Muscle layer of colon (tissue), 2 donors: ENCODE data around the gene UBP1.
A peak's percentile ranks its signal among the peaks of the same experiment; 100 is the strongest.
"Not testable (repeated sequence)": the region's sequence is repeated elsewhere in the genome, so short reads cannot be mapped to it uniquely, and the experiment has no call there.

Experiments used
- H3K27ac ChIP-seq: one replicate; pipeline ENCODE4 v1.7.0; 2013; ENCODE audit warnings: low read depth, mild to moderate bottlenecking, low read length, moderate library complexity
- H3K27me3 ChIP-seq, 2 donors: one replicate each; pipeline ENCODE4 v1.7.0; 2013; ENCODE audit warnings: low read length in 2 of 2, mild to moderate bottlenecking in 2 of 2; ENCODE audit not compliant: insufficient read depth in 2 of 2, control insufficient read depth in 1 of 2
- H3K36me3 ChIP-seq: one replicate; pipeline ENCODE4 v1.7.0; 2013; ENCODE audit warnings: mild to moderate bottlenecking, low read length; ENCODE audit not compliant: insufficient read depth
- H3K4me1 ChIP-seq: one replicate; pipeline ENCODE4 v1.7.0; 2013; ENCODE audit warnings: mild to moderate bottlenecking, low read length; ENCODE audit not compliant: insufficient read depth
- H3K4me3 ChIP-seq, 2 donors: one replicate each; pipeline ENCODE4 v1.7.0; 2013; ENCODE audit warnings: low read length in 2 of 2, low read depth in 1 of 2, mild to moderate bottlenecking in 1 of 2, moderate library complexity in 1 of 2
- H3K9ac ChIP-seq: one replicate; pipeline ENCODE4 v1.7.0; 2013; ENCODE audit warnings: low read length
- H3K9me3 ChIP-seq: one replicate; pipeline ENCODE4 v1.7.0; 2013; ENCODE audit warnings: mild to moderate bottlenecking, low read length
- donor health status: abdominal sarcoma.
- donor health status: Adenocarcinoma of cecum.

Gene UBP1

GRCh38 chr3:33440328-33441224 is at the start of gene UBP1:
Gene UBP1, minus strand, starts transcription at chr3:33440405. Its CDS starts 557 bp downstream, at chr3:33439848.
- Histone ChIP-seq H3K27me3 (no peaks in the 10 kb centered on the region), H3K4me3 (peak within 1 kb of the TSS; percentile 93 to 97), H3K9me3 (no peaks in the 10 kb centered on the region), H3K4me1 (peaks cover 35% of the 10 kb centered on the region), H3K27ac (peak within 1 kb of the TSS; percentile 98), H3K36me3 (no peaks in the 10 kb centered on the region), H3K9ac (peak within 1 kb of the TSS; percentile 92)

- no peak overlapping the region for H3K4me3 ChIP-seq
- H3K4me1 ChIP-seq, result no peaks in the 10 kb centered on the region
- H3K27ac ChIP-seq, result no peak overlapping the region
- no peaks in the 10 kb centered on the region for H3K36me3 ChIP-seq
- H3K9ac ChIP-seq, result no peak overlapping the region
- H3K27me3 ChIP-seq, result no peaks in the 10 kb centered on the region
- no peaks in the 10 kb centered on the region for H3K9me3 ChIP-seq
Observed at GRCh38 chr3:33488683-33489082, 48.5 kb upstream of the UBP1 start.

GRCh38 chr3:33488246-33488645 is 48.0 kb upstream of the UBP1 start:
- Histone ChIP-seq H3K4me1 (no peaks in the 10 kb centered on the region), H3K9ac (no peak overlapping the region), H3K27me3 (no peaks in the 10 kb centered on the region), H3K27ac (no peak overlapping the region), H3K9me3 (no peaks in the 10 kb centered on the region), H3K36me3 (no peaks in the 10 kb centered on the region), H3K4me3 (no peak overlapping the region)

- Histone ChIP-seq H3K4me3 (no peak overlapping the region), H3K27ac (no peak overlapping the region), H3K36me3 (no peaks in the 10 kb centered on the region), H3K4me1 (no peaks in the 10 kb centered on the region), H3K9ac (no peak overlapping the region), H3K27me3 (no peaks in the 10 kb centered on the region), H3K9me3 (no peaks in the 10 kb centered on the region)
Observed at GRCh38 chr3:33482111-33482521, 41.9 kb upstream of the UBP1 start.

GRCh38 chr3:33474896-33475295 is 34.7 kb upstream of the UBP1 start:
- Histone ChIP-seq H3K27me3 (no peaks in the 10 kb centered on the region), H3K9me3 (no peaks in the 10 kb centered on the region), H3K4me1 (no peaks in the 10 kb centered on the region), H3K36me3 (no peaks in the 10 kb centered on the region), H3K4me3 (no peak overlapping the region), H3K9ac (no peak overlapping the region), H3K27ac (no peak overlapping the region)

GRCh38 chr3:33473813-33474212 is 33.6 kb upstream of the UBP1 start:
- Histone ChIP-seq H3K9me3 (no peaks in the 10 kb centered on the region), H3K9ac (no peak overlapping the region), H3K27me3 (no peaks in the 10 kb centered on the region), H3K4me1 (no peaks in the 10 kb centered on the region), H3K36me3 (no peaks in the 10 kb centered on the region), H3K4me3 (no peak overlapping the region), H3K27ac (no peak overlapping the region)

GRCh38 chr3:33467786-33468185 is 27.6 kb upstream of the UBP1 start:
- Histone ChIP-seq H3K4me3 (no peak overlapping the region), H3K36me3 (peaks cover 5% of the 10 kb centered on the region), H3K27ac (no peak overlapping the region), H3K9me3 (no peaks in the 10 kb centered on the region), H3K27me3 (no peaks in the 10 kb centered on the region), H3K4me1 (no peaks in the 10 kb centered on the region), H3K9ac (no peak overlapping the region)

GRCh38 chr3:33461097-33461496 is 20.9 kb upstream of the UBP1 start:
- no peak overlapping the region for H3K27ac ChIP-seq
- no peaks in the 10 kb centered on the region for H3K27me3 ChIP-seq
- H3K4me1 ChIP-seq, result no peaks in the 10 kb centered on the region
- H3K9me3 ChIP-seq, result no peaks in the 10 kb centered on the region
- H3K36me3 ChIP-seq, result peaks cover 2% of the 10 kb centered on the region
- H3K4me3 ChIP-seq, result no peak overlapping the region
- H3K9ac ChIP-seq, result no peak overlapping the region

- H3K4me1 ChIP-seq, H3K27ac ChIP-seq: not testable (repeated sequence)
Observed at GRCh38 chr3:33459577-33459976, 19.4 kb upstream of the UBP1 start.

GRCh38 chr3:33458446-33458845 is 18.2 kb upstream of the UBP1 start:
- H3K9me3 ChIP-seq, result no peaks in the 10 kb centered on the region

More at GRCh38 chr3:33459577-33459976, 19.4 kb upstream of the UBP1 start:
- not testable (repeated sequence) for H3K9ac ChIP-seq, H3K36me3 ChIP-seq, H3K4me3 ChIP-seq, H3K27me3 ChIP-seq, H3K9me3 ChIP-seq

GRCh38 chr3:33456756-33457155 is 16.6 kb upstream of the UBP1 start:
- Histone ChIP-seq H3K4me3 (no peak overlapping the region), H3K36me3 (no peaks in the 10 kb centered on the region), H3K9ac (no peak overlapping the region)

More at GRCh38 chr3:33458446-33458845, 18.2 kb upstream of the UBP1 start:
- Histone ChIP-seq H3K27me3 (no peaks in the 10 kb centered on the region), H3K27ac (no peak overlapping the region), H3K4me3 (no peak overlapping the region), H3K9ac (no peak overlapping the region), H3K36me3 (no peaks in the 10 kb centered on the region), H3K4me1 (no peaks in the 10 kb centered on the region)

GRCh38 chr3:33453331-33453761 is 13.1 kb upstream of the UBP1 start:
- H3K4me3 ChIP-seq, result no peak overlapping the region
- H3K9me3 ChIP-seq, result no peaks in the 10 kb centered on the region
- no peak overlapping the region for H3K27ac ChIP-seq
- H3K36me3 ChIP-seq, result no peaks in the 10 kb centered on the region
- H3K27me3 ChIP-seq, result no peaks in the 10 kb centered on the region
- no peaks in the 10 kb centered on the region for H3K4me1 ChIP-seq
- no peak overlapping the region for H3K9ac ChIP-seq

More at GRCh38 chr3:33456756-33457155, 16.6 kb upstream of the UBP1 start:
- Histone ChIP-seq H3K4me1 (no peaks in the 10 kb centered on the region), H3K27me3 (no peaks in the 10 kb centered on the region), H3K27ac (no peak overlapping the region), H3K9me3 (no peaks in the 10 kb centered on the region)
